Kidney glomerular epithelial cell (primary cell): ENCODE data around the gene CEP97.
"Not testable (repeated sequence)": the region's sequence is repeated elsewhere in the genome, so short reads cannot be mapped to it uniquely, and the experiment has no call there.

ENCODE experiments used
- DNase-seq: peaks from one replicate; lab custom pipeline; 2025; lab: John Stamatoyannopoulos, UW

The CEP97 gene

DNA sequence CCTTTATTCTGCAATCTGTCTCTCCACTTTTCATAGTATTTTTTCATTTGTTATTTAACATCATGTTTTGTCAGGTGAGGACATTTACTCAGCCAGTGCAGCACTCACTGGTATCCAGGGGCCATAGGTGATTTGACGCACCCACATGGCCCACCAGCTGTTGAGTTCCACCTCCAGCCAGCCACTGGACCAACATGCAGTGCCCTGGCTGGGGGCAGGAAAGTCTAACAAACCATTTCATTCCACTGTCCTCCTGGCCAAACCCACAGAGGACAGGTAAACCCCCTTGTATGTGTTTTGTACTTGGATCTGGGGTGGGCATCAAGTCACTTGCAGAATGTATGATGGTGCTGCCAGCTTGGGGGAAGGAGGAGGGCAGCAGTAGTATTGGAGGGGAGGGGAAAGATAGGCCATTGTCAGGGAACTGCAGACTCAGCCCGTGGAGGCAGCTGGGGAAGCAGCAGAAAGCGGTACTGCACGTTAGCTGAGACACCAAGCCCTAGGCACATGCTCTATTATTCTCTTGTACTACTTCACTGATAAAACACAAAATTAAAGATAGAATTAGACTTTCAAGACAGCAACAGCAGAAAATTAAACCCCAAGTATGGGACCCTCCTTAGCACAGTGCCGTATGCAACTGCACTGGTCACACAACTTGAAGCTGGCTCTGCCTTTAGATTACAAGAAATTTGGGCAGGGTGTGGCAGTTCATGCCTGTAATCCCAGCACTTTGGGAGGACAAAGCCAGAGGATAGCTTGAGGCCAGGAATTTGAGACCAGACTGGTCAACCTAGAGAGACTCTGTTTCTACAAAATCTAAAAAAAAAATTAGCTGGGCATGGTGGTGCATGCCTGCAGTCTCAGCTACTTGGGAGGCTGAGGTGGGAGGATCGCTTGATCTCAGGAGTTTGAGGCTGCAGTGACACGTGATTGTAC, 22.4 kb upstream of the CEP97 start:
- DNase-seq: no peak

DNA sequence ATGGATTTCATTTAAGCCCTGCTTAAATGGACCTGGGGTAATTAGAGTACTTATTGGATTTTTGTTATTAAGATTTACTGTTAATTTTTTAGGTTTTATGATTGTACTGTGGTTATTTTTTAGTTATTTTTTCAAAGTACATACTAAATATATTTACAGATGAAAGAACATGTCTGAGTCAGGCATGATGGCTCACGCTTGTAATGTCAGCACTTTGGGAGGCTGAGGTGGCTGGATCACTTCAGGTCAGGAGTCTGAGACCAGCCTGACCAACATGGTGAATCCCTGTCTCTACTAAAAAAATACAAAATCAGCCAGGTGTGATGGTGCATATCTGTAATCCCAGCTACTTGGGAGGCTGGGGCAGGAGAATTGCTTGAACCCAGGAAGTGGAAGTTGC, 21.7 kb upstream of the CEP97 start:
- no peak for DNase-seq

GRCh38 chr3:101703169-101703568, 21.2 kb upstream of the CEP97 start:
- DNase-seq: peak; percentile 54

DNA sequence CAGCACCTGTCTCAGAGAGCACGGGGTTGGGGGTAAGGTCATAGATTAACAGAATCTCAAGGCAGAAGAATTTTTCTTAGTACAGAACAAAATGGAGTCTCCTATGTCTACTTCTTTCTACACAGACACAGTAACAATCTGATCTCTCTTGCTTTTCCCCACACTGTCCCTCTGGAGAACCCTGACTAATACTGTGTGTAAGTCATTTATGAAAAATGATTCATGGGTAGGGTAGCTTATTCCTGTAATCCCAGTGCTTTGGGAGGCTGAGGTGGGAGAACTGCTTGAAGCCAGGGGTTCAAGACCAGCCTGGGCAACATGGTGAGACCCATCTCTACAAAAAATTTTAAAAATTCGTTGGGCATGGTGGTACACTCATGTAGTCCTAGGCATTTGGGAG, 19.8 kb upstream of the CEP97 start:
- DNase-seq: not testable (repeated sequence)

GRCh38 chr3:101709126-101709525, 15.3 kb upstream of the CEP97 start:
- no peak for DNase-seq

DNA sequence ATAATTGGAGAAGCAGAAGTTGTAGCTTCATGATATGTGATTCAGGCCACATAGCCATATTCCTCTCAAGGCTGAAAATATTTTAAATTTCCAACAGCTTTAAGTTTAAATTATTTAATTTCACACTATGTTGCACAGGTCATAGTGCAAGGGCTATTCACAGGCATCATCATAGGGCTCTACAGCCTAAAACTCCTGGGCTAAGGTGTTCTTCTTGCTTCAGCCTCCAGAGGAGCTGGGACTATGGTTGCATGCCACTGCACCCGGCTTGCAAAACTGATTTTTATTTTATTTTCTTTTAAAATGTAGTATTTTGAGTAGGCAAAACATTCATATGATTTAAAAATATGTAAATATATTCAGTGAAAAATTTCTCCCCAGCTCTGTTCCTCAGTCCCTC, 6.0 kb upstream of the CEP97 start:
- no peak for DNase-seq

GRCh38 chr3:101719604-101720185, 4.7 kb upstream of the CEP97 start:
- DNase-seq: no peak

DNA sequence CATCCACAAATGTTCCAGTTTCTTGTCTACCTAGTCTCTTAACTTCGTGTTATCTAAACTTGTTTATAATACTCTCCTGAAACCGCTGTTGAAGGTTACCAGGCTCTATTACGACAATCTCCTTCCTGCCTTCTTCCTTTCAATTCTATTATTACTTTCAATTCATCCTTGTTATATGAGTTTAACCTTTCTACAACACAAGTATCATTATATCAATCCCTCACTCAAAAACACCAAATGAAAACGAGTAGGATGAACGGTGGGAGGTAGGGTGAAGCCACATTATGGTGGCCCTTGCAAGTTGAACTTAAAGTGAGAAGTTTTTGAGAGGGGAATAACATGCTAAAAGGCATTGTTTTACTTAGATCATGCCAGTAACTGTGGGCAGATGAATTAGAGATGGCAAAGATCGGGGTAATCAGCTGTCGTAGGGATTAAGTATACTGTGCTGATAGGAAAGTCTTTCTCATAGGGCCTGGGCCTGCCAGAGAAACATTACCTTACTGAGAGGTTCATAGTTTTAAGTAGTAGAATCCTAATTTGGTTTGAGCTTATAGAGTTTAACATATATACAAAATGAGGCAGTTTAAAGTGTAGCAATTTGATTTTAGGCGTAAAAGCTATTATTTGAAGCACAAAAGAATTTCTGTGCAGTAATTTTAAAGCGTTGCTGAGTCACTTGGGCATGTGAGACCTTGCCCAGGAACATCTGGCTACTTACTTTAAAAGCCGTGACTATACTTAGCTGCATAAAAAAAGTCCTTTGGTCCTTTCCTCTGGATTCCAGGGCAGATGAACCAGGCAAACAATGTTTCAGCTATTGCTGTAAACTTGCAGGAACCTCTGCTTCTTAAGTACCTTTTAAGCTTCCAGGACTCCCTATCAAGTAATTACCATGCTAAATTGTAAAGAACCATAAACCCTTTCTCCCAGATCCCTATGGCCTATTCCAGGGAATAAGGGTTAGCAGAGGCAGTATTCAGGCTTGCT, 3.3 kb upstream of the CEP97 start:
- no peak for DNase-seq

- no peak for DNase-seq
Measured at GRCh38 chr3:101722394-101723173, 1.8 kb upstream of the CEP97 start.

- no peak for DNase-seq
Measured at GRCh38 chr3:101725194-101725889, 928 bp downstream of the CEP97 start.

DNA sequence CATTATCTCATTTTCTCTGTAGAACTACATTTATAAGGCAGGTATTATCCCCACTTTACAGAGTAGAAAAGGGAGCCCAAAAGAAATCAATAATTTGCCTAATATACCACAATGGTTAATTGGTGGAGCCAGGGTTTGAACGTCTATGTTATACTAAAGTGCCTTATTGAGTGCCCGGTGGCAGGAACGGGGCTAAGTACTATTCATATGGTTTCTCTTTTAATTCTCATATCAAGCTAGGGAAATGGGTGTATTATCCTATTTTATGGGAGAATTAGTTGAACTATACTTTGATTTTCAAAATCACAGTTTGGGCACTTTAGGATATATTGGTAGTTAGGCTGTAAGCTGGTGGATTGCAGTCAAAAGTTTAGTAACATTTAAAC, 1.5 kb downstream of the CEP97 start:
- no peak for DNase-seq

DNA sequence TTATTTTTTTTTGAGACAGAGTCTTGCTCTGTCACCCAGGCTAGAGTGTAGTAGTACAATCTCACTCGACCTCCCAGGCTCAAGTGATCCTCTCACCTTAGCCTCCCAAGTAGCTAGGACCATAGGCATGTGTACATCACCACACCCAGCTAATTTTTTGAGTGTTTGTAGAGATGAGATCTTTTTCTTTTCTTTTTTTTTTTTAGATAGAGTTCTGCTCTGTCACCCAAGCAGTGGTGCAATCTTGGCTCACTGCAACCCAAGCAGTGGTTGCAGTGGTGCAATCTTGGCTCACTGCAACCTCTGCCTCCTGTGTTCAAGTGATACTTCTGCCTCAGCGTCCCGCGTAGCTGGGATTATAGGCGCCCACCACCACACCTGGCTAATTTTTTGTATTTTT, 5.2 kb downstream of the CEP97 start:
- no peak for DNase-seq

GRCh38 chr3:101730839-101731238, 6.4 kb downstream of the CEP97 start:
- DNase-seq: no peak

DNA sequence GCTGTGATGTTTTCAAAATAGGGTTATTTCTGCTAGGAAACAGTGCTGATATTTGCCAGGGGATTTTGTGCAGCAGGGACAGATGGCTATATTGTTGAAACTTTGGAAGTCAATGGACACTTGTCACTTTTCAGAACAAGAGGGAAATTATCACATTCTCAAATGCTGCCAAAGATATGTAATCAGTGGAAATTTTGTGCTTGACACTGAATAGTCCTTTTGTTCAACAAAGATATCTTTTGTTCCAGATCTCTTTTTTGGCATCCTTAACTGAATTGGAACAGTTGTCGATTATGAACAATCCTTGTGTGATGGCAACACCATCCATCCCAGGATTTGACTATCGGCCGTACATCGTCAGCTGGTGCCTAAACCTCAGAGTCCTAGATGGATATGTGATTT, 7.8 kb downstream of the CEP97 start:
- no peak for DNase-seq

DNA sequence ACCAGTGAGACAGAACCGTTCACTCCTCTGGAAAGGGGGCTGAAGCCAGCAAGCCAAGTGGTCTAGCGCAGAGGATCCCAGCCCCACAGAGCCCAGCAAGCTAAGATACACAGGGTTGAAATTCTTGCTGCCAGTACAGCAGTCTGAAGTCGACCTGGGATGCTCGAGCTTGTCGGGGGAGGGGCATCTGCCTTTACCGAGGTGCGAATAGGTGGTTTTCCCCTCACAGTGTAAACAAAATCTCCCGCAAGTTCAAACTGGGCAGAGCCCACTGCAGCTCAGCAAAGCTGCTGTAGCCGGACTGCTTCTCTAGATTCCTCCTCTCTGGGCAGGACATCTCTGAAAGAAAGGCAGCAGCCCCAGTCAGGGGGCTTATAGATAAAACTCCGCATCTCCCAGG, 11.4 kb downstream of the CEP97 start:
- no peak for DNase-seq

DNA sequence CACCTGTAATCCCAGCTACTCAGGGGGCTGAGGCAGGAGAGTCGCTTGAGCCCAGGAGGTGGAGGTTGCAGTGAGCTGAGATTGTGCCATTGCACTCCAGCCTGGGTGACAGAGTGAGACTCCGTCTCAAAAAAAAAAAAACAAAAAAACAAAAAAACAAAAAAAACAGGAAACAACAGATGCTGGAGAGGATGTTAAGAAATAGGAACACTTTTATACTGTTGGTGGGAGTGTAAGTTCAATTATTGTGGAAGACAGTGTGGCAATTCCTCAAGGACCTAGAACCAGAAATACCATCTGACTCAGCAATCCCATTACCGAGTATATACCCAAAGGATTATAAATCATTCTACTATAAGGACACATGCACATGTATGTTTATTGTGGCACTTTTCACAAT, 17.5 kb downstream of the CEP97 start:
- not testable (repeated sequence) for DNase-seq

DNA sequence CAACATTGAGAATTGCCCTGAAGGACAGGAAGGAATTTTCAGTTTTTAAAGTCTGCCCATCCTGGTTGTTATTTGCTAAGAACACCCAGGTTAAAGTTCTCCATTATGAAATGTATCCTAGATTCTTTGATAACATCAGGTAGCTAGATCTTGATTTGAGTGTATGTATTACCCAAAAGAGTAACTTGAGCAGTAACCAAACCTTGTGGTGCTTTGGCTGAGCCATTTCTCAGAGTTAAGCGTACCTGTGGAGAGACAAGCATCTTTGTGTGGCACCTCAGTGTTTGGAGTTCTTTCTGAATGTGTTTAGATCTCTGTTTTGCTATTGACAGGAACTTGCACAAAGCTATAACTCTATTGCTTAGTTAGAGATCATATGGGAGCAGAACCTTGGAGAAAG, 20.4 kb downstream of the CEP97 start:
- no peak for DNase-seq

- not testable (repeated sequence) for DNase-seq
Measured at GRCh38 chr3:101745934-101746333, 21.5 kb downstream of the CEP97 start.

GRCh38 chr3:101753386-101754113, 29.1 kb downstream of the CEP97 start:
- DNase-seq: not testable (repeated sequence)

- no peak for DNase-seq
Measured at GRCh38 chr3:101758224-101758623, 33.8 kb downstream of the CEP97 start.
